Measurements from ENCODE around the gene KLK8.
"Not testable (repeated sequence)": the region's sequence is repeated elsewhere in the genome, so short reads cannot be mapped to it uniquely, and the experiment has no call there.

KLK8 gene

GRCh38 chr19:50981587-50982146 lies 19.7 kb downstream of the KLK8 start:
- no peak for DNase-seq

- no peak for DNase-seq
These were observed 21.2 kb downstream of the KLK8 start for GRCh38 chr19:50980208-50980607.

DNA sequence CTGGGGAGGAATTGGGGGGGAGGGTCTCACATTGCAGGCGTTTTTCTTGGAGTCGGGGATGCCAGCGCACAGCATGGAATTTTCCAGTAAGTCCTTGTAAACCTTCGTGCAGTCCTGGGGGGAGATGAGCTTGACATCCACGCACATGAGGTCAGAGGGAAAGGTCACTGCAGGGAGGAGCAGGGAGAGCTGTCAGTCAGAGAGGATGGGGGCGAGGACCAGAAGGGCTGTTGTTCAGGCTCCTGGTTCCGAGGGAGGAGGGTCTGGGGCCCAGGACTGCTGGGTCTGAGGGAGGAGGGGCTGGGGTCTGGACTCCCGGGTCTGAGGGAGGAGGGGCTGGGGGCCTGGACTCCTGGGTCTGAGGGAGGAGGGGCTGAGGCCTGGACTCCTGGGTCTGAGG lies 21.6 kb downstream of the KLK8 start:
- DNase-seq, result no peak

- DNase-seq, result no peak
These were observed 22.5 kb downstream of the KLK8 start for GRCh38 chr19:50978772-50979390.

- DNase-seq, result no peak
These were observed 23.8 kb downstream of the KLK8 start for GRCh38 chr19:50977626-50978025.

DNA sequence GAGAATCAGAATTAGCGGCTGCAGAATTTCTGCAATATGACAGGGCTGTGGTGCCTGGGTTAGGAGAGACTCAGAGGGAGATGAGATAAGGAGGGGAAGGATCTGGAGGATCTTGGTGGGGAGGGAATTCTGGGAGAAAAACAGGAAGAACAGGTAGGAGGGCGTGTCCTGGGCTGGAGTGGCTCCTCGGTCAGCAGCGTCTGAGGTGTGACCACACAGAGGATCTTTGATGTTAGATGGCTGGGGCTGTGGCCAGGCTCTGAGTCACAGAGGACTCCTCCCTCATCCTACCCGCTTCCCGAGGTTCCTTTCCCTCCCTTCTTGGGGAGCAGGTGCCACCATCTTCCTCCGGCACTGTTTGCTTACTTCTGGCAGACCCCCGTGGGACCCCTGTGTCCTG lies 25.6 kb downstream of the KLK8 start:
- DNase-seq, result no peak

DNA sequence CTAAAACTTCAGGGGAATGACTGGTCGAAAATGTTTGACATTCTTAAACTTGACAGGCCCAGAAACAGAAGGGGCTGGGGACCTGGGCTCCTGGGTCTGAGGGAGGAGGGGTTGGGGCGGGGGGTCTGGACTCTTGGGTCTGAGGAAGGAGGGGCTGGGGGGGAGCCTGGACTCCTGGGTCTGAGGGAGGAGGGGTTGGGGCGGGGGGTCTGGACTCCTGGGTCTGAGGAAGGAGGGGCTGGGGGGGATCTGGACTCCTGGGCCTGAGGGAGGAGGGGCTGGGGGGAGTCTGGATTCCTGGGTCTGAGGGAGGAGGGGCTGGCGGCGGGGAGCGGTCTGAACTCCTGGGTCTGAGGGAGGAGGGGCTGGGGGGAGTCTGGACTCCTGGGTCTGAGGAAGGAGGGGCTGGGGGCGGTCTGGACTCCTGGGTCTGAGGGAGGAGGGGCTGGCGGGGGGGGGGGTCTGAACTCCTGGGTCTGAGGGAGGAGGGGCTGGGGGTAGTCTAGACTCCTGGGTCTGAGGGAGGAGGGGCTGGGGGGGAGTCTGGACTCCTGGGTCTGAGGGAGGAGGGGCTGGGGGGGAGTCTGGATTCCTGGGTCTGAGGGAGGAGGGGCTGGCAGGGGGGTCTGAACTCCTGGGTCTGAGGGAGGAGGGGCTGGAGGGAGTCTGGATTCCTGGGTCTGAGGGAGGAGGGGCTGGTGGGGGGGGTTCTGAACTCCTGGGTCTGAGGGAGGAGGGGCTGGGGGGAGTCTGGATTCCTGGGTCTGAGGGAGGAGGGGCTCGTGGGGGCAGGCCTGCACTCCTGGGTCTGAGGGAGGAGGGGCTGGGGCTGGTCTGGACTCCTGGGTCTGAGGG lies 26.5 kb downstream of the KLK8 start:
- DNase-seq, result no peak

DNA sequence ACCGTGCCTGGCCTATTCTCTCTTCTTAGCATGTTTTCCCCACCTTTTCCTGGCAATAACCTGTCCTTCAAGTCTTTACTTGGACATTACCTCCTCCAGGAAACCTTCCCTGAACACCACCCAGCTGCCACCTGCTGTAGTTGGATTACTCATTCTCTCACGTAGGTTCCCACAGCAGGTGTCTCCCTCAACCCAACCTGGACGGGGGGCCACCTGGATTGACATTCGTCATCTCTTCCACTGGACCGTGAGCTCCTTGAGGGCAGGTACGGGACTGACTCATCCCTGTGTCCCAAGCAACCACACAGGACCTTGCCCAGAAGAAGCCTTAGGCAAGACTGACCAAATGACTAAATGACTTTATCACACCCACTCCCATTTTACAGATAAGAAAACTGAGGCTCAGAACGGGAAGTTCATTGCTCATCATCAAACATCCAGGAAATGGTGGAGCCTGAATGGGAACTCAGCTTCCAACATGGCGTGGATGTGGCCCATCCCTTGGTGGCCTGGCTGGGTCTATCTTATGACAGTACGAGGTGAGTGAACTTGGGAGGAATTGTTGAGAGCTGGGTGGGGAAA lies 28.5 kb downstream of the KLK8 start:
- no peak for DNase-seq

- DNase-seq, result not testable (repeated sequence)
These were observed 31.6 kb downstream of the KLK8 start for GRCh38 chr19:50969810-50970209.

- no peak for DNase-seq
These were observed 32.0 kb downstream of the KLK8 start, which contains the start of gene KLK6 for GRCh38 chr19:50969413-50969760. KLK6 (minus strand) TSS chr19:50969591; CDS start chr19:50968104, 1,487 bp downstream.

GRCh38 chr19:50968716-50969412 lies 32.5 kb downstream of the KLK8 start:
- DNase-seq, result no peak

GRCh38 chr19:50967929-50968715 lies 33.3 kb downstream of the KLK8 start:
- no peak for DNase-seq

DNA sequence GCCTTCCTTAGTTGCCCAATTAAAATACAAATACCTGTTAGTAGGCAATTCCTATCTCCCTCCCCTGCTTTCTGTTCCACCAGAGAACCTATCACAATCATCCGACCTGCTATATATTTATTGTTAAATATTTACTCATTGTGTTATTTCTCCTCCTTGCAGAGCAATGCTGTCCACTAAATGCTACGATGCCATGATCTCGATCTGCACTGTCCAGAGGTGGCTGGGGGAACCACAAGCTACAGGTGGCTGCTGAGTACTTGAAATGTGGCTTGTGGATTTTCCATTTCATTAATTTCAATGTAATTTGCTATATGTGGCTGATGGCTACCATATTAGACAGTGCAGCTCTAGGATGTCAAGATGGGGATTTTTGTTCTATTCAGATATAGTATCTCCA lies 37.1 kb downstream of the KLK8 start:
- DNase-seq, result no peak

- DNase-seq, result no peak
These were observed 38.0 kb downstream of the KLK8 start for GRCh38 chr19:50963381-50963780.

- DNase-seq, result no peak
These were observed 39.2 kb downstream of the KLK8 start for GRCh38 chr19:50962245-50962644.

DNA sequence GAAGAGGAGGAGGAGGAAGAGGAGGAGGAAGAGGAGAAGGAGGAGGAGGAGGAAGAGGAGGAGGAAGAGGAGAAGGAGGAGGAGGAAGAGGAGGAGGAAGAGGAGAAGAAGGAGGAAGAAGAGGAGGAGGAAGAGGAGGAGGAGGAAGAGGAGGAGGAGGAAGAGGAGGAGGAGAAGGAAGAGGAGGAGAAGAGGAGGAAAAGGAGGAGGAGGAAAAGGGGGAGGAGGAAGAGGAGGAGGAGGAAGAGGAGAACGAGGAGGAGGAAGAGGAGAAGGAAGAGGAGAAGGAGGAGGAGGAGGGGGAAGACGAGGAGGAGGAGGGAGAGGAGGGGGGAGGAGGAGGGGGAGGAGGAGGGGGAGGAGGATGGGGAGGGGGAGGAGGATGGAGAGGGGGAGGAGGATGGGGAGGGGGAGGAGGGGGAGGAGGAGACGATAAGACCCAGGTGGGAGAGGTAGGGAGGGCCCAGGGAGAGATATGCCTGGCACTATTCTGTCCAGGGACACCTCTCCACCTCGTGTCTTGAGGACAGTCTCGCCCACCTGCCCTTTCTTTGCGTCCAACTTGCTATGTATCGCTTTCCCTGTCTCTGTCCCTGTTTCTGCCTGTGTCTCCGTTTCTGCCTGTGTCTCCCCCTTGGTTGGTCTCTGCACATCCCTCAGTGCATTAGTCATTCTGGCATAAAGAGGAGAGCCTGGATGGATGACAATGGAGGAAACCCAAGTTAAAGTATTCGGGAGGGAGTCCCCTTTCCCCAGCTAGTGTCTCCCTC lies 41.5 kb downstream of the KLK8 start:
- no peak for DNase-seq

- no peak for DNase-seq
These were observed 43.8 kb downstream of the KLK8 start for GRCh38 chr19:50957587-50957986.

DNA sequence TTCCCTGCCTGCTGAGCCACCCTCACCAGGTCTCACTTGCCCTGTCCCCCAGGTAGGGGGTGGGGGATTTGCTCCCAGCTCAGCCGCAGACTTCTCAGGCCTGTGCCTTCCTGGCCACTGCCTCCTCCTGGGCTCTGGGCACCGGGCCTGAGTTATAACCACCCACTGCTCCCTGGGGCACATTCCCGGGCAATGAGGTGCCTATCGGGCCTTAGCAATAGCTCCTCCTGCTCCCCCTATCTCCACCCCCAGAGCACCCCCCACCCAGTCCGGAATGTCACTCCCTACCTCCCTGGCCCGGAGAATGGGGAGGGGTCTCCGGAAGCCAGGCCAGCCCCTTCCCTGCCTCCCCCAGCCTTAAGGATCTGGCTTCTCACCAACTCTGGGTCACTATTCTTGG lies 48.5 kb downstream of the KLK8 start, which contains the start of gene KLK5:
Gene KLK5, minus strand, starts transcription at position 129 of the 400 bp plus-strand sequence. CDS start 381 bp downstream, outside the sequence.
- DNase-seq, result no peak

DNA sequence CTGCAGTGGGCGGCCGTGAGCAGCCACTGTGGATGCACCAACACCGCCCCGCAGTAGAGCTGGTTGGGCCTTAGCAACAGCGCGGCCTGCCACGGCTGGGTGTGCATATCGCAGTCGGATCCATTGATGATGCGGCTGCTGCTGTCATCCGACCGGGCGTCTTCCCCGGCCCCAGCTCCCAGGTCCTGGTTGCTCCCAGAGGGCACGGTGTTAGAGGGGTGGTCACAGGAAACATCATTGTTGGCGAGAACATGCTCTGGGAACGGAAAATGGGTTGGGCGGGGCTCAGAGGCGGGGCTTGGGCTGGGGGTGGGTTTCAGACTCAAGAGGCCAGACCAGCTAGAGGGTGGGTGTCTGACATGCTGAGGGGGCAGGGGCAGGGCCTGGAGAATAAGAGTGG lies 51.5 kb downstream of the KLK8 start:
- DNase-seq, result no peak

DNA sequence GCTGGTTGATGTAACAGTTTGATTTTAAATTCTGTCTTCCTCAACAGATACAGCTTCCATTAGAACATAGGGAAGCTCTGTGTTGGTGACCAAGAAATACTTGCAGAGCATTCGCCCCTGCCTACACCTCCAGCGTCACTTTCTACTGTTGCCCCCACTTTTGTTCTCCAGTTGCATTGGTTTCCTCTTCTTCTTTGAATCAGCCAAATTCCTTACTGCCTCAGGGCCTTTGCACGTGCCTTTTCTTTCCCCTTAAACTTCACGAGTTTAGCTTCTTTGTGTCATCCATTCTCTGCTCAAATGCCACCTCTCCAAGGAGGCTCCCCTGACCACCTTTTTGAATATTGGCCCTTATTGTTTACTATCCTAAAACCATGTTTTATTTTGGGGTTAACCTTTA lies 54.3 kb downstream of the KLK8 start:
- no peak for DNase-seq

All from stimulated activated CD4-positive, alpha-beta T cell treated with anti-CD3 and anti-CD28 coated beads, Interleukin-15, amount 100 ng/mL, for 24 hours (primary cell).